Pancreas (tissue), 10 donors: ENCODE measurements around the gene MED15. TPM values are rescaled to one million over a fixed set of nuclear protein-coding genes. Genes with fewer than 3 reads are reported as not detected.
A peak's percentile ranks its signal among the peaks of the same experiment; 100 is the strongest.
"Not testable (repeated sequence)": the region's sequence is repeated elsewhere in the genome, so short reads cannot be mapped to it uniquely, and the experiment has no call there.

ENCODE experiments used
- ATAC-seq, 4 donors: fragments of 200-7000 bp; cut with Tn5 transposase; one replicate each; pipeline versions ENCODE4 v1.8.0 to v1.9.1; 2020; ENCODE audit warnings: mild to moderate bottlenecking in 4 of 4, moderate library complexity in 4 of 4
- DNase-seq, 6 donors: peaks; one replicate each; pipeline ENCODE4 v3.0.0-alpha.2; 2020
- FAIRE-seq: peaks from 2 replicates; lab custom pipeline; 2012; peaks lifted over from hg19 to GRCh38; lab: Jason Lieb, UNC
- H3K27ac ChIP-seq, 4 donors: fragments of 200-600 bp; sonication (generic); 1 replicate in 3 of 4; 2 replicates in 1 of 4; pipeline versions ENCODE4 v1.5.0 to v1.8.0; 2020
- H3K27me3 ChIP-seq, 4 donors: fragments of 200-600 bp; one replicate each; pipeline ENCODE4 v1.8.0; 2021
- H3K36me3 ChIP-seq, 3 donors: fragments of 200-600 bp; sonication (generic) in 1 of 3; one replicate each; pipeline versions ENCODE4 v1.5.0 to v1.8.0; 2020 to 2021
- H3K4me1 ChIP-seq, 3 donors: fragments of 200-600 bp; one replicate each; pipeline ENCODE4 v1.8.0; 2021
- H3K4me3 ChIP-seq, 4 donors: fragments of 200-600 bp; sonication (generic) in 2 of 4; one replicate each; pipeline versions ENCODE4 v1.5.0 to v1.8.0; 2020 to 2021
- H3K9me3 ChIP-seq, 4 donors: fragments of 200-600 bp; one replicate each; pipeline ENCODE4 v1.8.0; 2021
- WGBS, 2 donors: extraction: QIAGEN DNeasy Blood & Tissue Kit; methylation state at CpG; one replicate each; pipeline ENCODE4 v1.1.7; 2013; 5-methylcytosine and 5-hydroxymethylcytosine counted together
- intact Hi-C, 3 donors: fragments of 100-400 bp; cut with DNase I; formaldehyde crosslinking; loops; one replicate each; pipeline versions ENCODE4 v1.11.1 to v1.14.2; 2022
- polyA plus RNA-seq, 2 donors: library from polyadenylated mRNA; stranded (reverse); fragments of 200-250 nt; gene quantifications; one replicate each; pipeline ENCODE4 v1.2.3, GENCODE V29; 2013
- total RNA-seq, 6 donors: library from RNA; stranded (reverse); fragmentation: NEBNext Ultra II Directional in 4 of 6; extraction: Animal tissue kit (Norgen Biotek cat#: 25700) in 4 of 6; gene quantifications; one replicate each; pipeline versions ENCODE4 v1.2.1 to v1.2.4, GENCODE V29; 2021 to 2023
- TF ChIP-seq, protein P1 (sequence below), 4 donors: fragments of 200-600 bp; sonication (generic) in 3 of 4; IDR thresholded peaks; one replicate each; pipeline versions ENCODE4 v1.5.0 to v1.8.0; 2021; ENCODE audit warnings: antibody characterized with exemption in 4 of 4
- donor health status: healthy with polysubstance abuse.
- donor health status: DM: no; HTN: no; CAD: no; lungs with moderate emphysema.
- donor health status: DM: no; HTN: no; CAD: no.
- donor health status: control.
- donor health status: control.
- donor health status: Bipolar disorder and iron deficiency.
- donor health status: DM: yes; HTN: yes; CAD: no.
- donor health status: DM: no; HTN: no; CAD: no.
- donor health status: DM: no; HTN: no; CAD: no.
- donor health status: DM: yes; HTN: yes; CAD: no.

The MED15 gene
- total and polyA plus RNA-seq, 8 donors = 27.1 to 61.7 (median 37.0) TPM

- ATAC-seq (no peak), FAIRE-seq (no peak), DNase-seq (peak in 2 of 6 donors; percentile 13 to 35)
- H3K27ac ChIP-seq = no peak overlapping the region
- H3K9me3 ChIP-seq = no peaks in the 10 kb centered on the region
- H3K4me3 ChIP-seq = no peak overlapping the region
- H3K27me3 ChIP-seq = no peaks in the 10 kb centered on the region
- intact Hi-C loops = no loop called here
- H3K36me3 ChIP-seq = peaks cover 0 to 21% (median 0%) of the 10 kb centered on the region in 3 donors
- 82 to 86% methylated on average over 9 of the region's 9 CpGs for WGBS, 2 donors
- TF ChIP-seq, protein P1, sequence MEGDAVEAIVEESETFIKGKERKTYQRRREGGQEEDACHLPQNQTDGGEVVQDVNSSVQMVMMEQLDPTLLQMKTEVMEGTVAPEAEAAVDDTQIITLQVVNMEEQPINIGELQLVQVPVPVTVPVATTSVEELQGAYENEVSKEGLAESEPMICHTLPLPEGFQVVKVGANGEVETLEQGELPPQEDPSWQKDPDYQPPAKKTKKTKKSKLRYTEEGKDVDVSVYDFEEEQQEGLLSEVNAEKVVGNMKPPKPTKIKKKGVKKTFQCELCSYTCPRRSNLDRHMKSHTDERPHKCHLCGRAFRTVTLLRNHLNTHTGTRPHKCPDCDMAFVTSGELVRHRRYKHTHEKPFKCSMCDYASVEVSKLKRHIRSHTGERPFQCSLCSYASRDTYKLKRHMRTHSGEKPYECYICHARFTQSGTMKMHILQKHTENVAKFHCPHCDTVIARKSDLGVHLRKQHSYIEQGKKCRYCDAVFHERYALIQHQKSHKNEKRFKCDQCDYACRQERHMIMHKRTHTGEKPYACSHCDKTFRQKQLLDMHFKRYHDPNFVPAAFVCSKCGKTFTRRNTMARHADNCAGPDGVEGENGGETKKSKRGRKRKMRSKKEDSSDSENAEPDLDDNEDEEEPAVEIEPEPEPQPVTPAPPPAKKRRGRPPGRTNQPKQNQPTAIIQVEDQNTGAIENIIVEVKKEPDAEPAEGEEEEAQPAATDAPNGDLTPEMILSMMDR (IDR thresholded peaks at IDR 0.05) = no peak
- H3K4me1 ChIP-seq = no peaks in the 10 kb centered on the region
These were observed 83.3 kb downstream of the MED15 start for GRCh38 chr22:20590477-20591294.

DNA sequence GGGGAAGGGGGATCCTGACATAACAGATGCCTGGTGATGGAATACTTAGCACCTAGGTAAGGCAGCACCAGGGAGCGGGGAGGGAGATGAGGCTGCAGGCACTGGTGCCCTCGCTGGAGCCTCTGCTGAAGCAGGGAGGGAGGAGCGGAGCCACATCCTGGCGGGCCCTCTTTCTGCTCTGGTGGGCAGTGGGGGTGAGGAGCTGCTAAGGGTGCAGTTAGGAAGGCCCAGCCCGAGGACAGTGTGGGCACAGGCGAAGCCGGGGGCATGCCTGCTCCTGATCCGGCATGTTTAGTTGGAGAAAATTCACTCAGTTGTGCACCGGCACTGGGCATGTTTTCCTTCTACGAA lies 83.9 kb downstream of the MED15 start:
- WGBS, 2 donors = 88 to 90% methylated on average over 10 of the region's 10 CpGs

GRCh38 chr22:20591660-20592310 lies 84.4 kb downstream of the MED15 start:
- FAIRE-seq (no peak), DNase-seq (peak in 3 of 6 donors; percentile 50 to 64 (median 54)), ATAC-seq (peak in 2 of 4 donors; percentile 48 to 65)
- H3K4me3 ChIP-seq = no peak overlapping the region
- H3K36me3 ChIP-seq = peaks cover 0 to 10% (median 0%) of the 10 kb centered on the region in 3 donors
- peak overlapping the region in 1 of 4 donors; percentile 5 for H3K27ac ChIP-seq
- TF ChIP-seq, protein P1 (IDR thresholded peaks at IDR 0.05) = no peak
- intact Hi-C loops = no loop called here
- no peaks in the 10 kb centered on the region for H3K9me3 ChIP-seq
- no peaks in the 10 kb centered on the region for H3K4me1 ChIP-seq
- WGBS, 2 donors = 81 to 84% methylated on average over 26 to 28 of the region's 28 CpGs
- no peaks in the 10 kb centered on the region for H3K27me3 ChIP-seq

More for the DNA sequence above, 83.9 kb downstream of the MED15 start:
- intact Hi-C loops = no loop called here
- FAIRE-seq (no peak), DNase-seq (peak in 3 of 6 donors; percentile 8 to 59 (median 45)), ATAC-seq (no peak)
- TF ChIP-seq, protein P1 (IDR thresholded peaks at IDR 0.05) = no peak
- H3K27me3 ChIP-seq = no peaks in the 10 kb centered on the region
- H3K27ac ChIP-seq = no peak overlapping the region
- H3K4me3 ChIP-seq = no peak overlapping the region
- no peaks in the 10 kb centered on the region for H3K9me3 ChIP-seq
- peaks cover 0 to 15% (median 0%) of the 10 kb centered on the region in 3 donors for H3K36me3 ChIP-seq
- H3K4me1 ChIP-seq = no peaks in the 10 kb centered on the region

GRCh38 chr22:20594038-20594437 lies 86.6 kb downstream of the MED15 start:
- H3K4me3 ChIP-seq, FAIRE-seq, intact Hi-C loops, H3K27ac ChIP-seq, H3K9me3 ChIP-seq, H3K36me3 ChIP-seq, DNase-seq, H3K27me3 ChIP-seq, H3K4me1 ChIP-seq, ATAC-seq: not testable (repeated sequence)

DNA sequence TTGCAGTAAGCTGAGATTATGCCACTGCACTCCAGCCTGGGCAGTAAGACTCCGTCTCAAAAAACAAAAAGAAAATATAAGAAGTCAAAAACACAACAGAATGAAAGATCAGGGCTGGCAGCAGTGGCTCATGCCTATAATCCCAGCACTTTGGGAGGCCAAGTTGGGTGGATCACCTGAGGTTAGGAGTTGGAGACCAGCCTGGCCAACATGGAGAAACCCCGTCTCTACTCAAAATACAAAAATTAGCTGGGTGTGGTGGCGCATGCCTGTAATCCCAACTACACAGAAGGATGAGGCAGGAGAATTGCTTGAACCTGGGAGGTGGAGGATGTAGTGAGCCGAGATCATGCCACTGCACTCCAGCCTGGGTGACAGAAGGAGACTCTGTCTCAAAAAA lies 87.1 kb downstream of the MED15 start:
- not testable (repeated sequence) for FAIRE-seq
- WGBS, 2 donors = 85 to 94% methylated on average over 4 of the region's 4 CpGs

More for the DNA sequence above, 87.1 kb downstream of the MED15 start:
- H3K27me3 ChIP-seq, DNase-seq, H3K9me3 ChIP-seq, H3K4me1 ChIP-seq, intact Hi-C loops, ATAC-seq, H3K4me3 ChIP-seq, H3K27ac ChIP-seq, H3K36me3 ChIP-seq: not testable (repeated sequence)
